Right lobe of liver (tissue), 6 donors: ENCODE results near the gene TAS2R40. TPM values are rescaled to one million over a fixed set of nuclear protein-coding genes. Genes with fewer than 3 reads are reported as not detected.

Experiments used
- ATAC-seq, 4 donors: fragments of 200-7000 bp; cut with Tn5 transposase; one replicate each; pipeline ENCODE4 v1.9.1; 2020; ENCODE audit warnings: mild to moderate bottlenecking in 4 of 4, moderate library complexity in 4 of 4
- DNase-seq, 3 donors: peaks; one replicate each; pipeline ENCODE4 v3.0.0-alpha.2; 2020
- H3K27ac ChIP-seq, 3 donors: fragments of 200-600 bp; one replicate each; pipeline ENCODE4 v1.8.0; 2022
- H3K27me3 ChIP-seq, 2 donors: fragments of 200-600 bp; one replicate each; pipeline ENCODE4 v1.8.0; 2022
- H3K36me3 ChIP-seq, 4 donors: fragments of 200-600 bp; sonication (generic) in 1 of 4; one replicate each; pipeline versions ENCODE4 v1.5.1 to v1.8.0; 2017 to 2022; ENCODE audit warnings: control low read depth in 1 of 4
- H3K4me1 ChIP-seq, 4 donors: fragments of 200-600 bp; sonication (generic) in 1 of 4; one replicate each; pipeline versions ENCODE4 v1.5.1 to v1.8.0; 2017 to 2022; ENCODE audit warnings: control low read depth in 1 of 4
- H3K4me3 ChIP-seq, 3 donors: fragments of 200-600 bp; one replicate each; pipeline ENCODE4 v1.8.0; 2022
- H3K9me3 ChIP-seq, 4 donors: fragments of 200-600 bp; sonication (generic) in 1 of 4; one replicate each; pipeline versions ENCODE4 v1.5.1 to v1.8.0; 2017 to 2022; ENCODE audit warnings: control low read depth in 1 of 4
- POLR2A ChIP-seq: fragments of 450-650 bp; IDR thresholded peaks from one replicate; pipeline ENCODE4 v1.6.1; 2017; ENCODE audit warnings: antibody characterized with exemption, mild to moderate bottlenecking
- WGBS: methylation state at CpG from one replicate; pipeline ENCODE4 v1.1.6; 2018; ENCODE audit warnings: low coverage, low lambda C conversion rate; ENCODE audit not compliant: insufficient coverage; ENCODE audit errors: missing lambda C conversion rate; 5-methylcytosine and 5-hydroxymethylcytosine counted together
- intact Hi-C, 2 donors: fragments of 100-400 bp; cut with DNase I; formaldehyde crosslinking; loops; one replicate each; pipeline versions ENCODE4 v1.11.2 to v1.14.1; 2022
- small RNA-seq, 2 experiments: library from RNA; depleted of rRNA; stranded (forward); fragments of <200 nt; gene quantifications; one replicate each; pipeline ENCODE3, GENCODE V24; 2016
- total RNA-seq, 6 experiments: library from RNA; depleted of rRNA in 2 of 6; stranded (reverse); fragments of >200 nt in 2 of 6; fragmentation: NEBNext Ultra II Directional in 3 of 6; extraction: Animal tissue kit (Norgen Biotek cat#: 25700) in 3 of 6; gene quantifications; one replicate each; pipeline versions ENCODE4 v1.1.0 to v1.2.4, GENCODE V29; 2016 to 2023
- TF ChIP-seq, protein P1 (sequence below), 4 donors: fragments of 200-600 bp in 3 of 4; fragments of 450-650 bp in 1 of 4; IDR thresholded peaks; one replicate each; pipeline versions ENCODE4 v1.5.1 to v1.8.0; 2016 to 2022; ENCODE audit warnings: antibody characterized with exemption in 4 of 4, mild to moderate bottlenecking in 2 of 4
- donor health status: DM: no; HTN: yes; CAD: no.
- donor health status: DM: no; HTN: no; CAD: no.
- donor health status: DM: no; HTN: no; CAD: no.
- donor health status: DM: no; HTN: yes; CAD: no.
- donor health status: DM: no; HTN: yes; CAD: no.

TAS2R40 gene
- total RNA-seq, 6 experiments from 2014 or later, result not detected

- Histone ChIP-seq H3K27me3 (no peaks in the 10 kb centered on the region), H3K9me3 (no peaks in the 10 kb centered on the region), H3K36me3 (peaks cover 0 to 44% (median 9%) of the 10 kb centered on the region in 4 donors), H3K4me3 (peak overlapping the region in 1 of 3 donors; percentile 81), H3K4me1 (peaks cover 0 to 54% (median 13%) of the 10 kb centered on the region in 4 donors), H3K27ac (peak overlapping the region in 1 of 3 donors; percentile 88)
- ATAC-seq, result no peak
- 42% methylated on average over 7 of the region's 15 CpGs for WGBS
- intact Hi-C loops, result no loop called here
- DNase-seq, result no peak
- TF ChIP-seq POLR2A, result no peak
- TF ChIP-seq, protein P1, sequence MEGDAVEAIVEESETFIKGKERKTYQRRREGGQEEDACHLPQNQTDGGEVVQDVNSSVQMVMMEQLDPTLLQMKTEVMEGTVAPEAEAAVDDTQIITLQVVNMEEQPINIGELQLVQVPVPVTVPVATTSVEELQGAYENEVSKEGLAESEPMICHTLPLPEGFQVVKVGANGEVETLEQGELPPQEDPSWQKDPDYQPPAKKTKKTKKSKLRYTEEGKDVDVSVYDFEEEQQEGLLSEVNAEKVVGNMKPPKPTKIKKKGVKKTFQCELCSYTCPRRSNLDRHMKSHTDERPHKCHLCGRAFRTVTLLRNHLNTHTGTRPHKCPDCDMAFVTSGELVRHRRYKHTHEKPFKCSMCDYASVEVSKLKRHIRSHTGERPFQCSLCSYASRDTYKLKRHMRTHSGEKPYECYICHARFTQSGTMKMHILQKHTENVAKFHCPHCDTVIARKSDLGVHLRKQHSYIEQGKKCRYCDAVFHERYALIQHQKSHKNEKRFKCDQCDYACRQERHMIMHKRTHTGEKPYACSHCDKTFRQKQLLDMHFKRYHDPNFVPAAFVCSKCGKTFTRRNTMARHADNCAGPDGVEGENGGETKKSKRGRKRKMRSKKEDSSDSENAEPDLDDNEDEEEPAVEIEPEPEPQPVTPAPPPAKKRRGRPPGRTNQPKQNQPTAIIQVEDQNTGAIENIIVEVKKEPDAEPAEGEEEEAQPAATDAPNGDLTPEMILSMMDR (IDR thresholded peaks at IDR 0.05), result no peak
Observed at GRCh38 chr7:143265017-143265693, 43.3 kb downstream of the TAS2R40 start.

- Histone ChIP-seq H3K4me3 (no peak overlapping the region), H3K27ac (peak overlapping the region in 2 of 3 donors; percentile 53 to 71), H3K36me3 (peaks cover 0 to 48% (median 9%) of the 10 kb centered on the region in 4 donors), H3K9me3 (no peaks in the 10 kb centered on the region), H3K4me1 (peaks cover 0 to 48% (median 13%) of the 10 kb centered on the region in 4 donors), H3K27me3 (no peaks in the 10 kb centered on the region)
- ATAC-seq (peak; percentile 92 to 96 (median 94)), DNase-seq (peak; percentile 47 to 82 (median 74))
- intact Hi-C loops, result no loop called here
- 30% methylated on average over 5 of the region's 5 CpGs for WGBS
- TF ChIP-seq, protein P1 (IDR thresholded peaks at IDR 0.05), result no peak
- TF ChIP-seq POLR2A, result no peak
Observed at GRCh38 chr7:143269251-143269650, 47.4 kb downstream of the TAS2R40 start.

DNA sequence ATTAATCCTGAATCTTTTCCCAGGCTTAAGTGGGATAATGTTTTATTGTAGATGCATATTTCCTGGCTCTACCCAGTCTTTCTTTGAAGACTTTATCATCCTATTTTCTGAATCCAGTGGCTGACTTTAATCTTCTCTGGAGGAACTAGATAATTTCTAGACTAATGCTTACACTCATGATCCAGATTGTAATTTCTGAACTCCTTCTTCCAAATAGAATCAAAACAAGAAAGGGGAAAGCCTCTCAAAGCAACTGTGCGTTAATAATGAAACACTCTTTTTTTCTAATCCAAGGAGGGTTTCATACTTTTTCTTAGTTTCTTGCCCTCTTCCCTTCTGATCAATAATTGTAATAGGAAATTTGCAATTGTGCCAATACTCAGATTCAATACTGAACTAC, 49.4 kb downstream of the TAS2R40 start:
- intact Hi-C loops, result no loop called here
- Histone ChIP-seq H3K27ac (no peak overlapping the region), H3K4me1 (peaks cover 0 to 28% (median 4%) of the 10 kb centered on the region in 4 donors), H3K9me3 (no peaks in the 10 kb centered on the region), H3K27me3 (no peaks in the 10 kb centered on the region), H3K4me3 (no peak overlapping the region), H3K36me3 (peaks cover 0 to 37% (median 8%) of the 10 kb centered on the region in 4 donors)
- TF ChIP-seq, protein P1 (IDR thresholded peaks at IDR 0.05), result no peak
- TF ChIP-seq POLR2A, result no peak
- ATAC-seq (no peak), DNase-seq (no peak)
- 89% methylated on average over 1 of the region's 1 CpG for WGBS

Small RNA genes lying within 50 kb of the gene (small RNA-seq; reads per million reads assigned to genes)
- gene AC073342.3, result 0 reads per million in 2 experiments

Other genes starting within 250 kb of the TAS2R40 start
- gene OR9A2, start 194.9 kb upstream of the TAS2R40 start, total RNA-seq, result not detected
- not detected for gene OR6V1, start 169.7 kb upstream of the TAS2R40 start, total RNA-seq
- gene PIP, start 90.0 kb upstream of the TAS2R40 start, total RNA-seq, result not detected
- not detected for gene TAS2R39, start 38.6 kb upstream of the TAS2R40 start, total RNA-seq
- gene GSTK1, start 41.4 kb downstream of the TAS2R40 start, total RNA-seq, result 100 to 1,000 TPM; 209 to 315 (median 257) TPM
- gene TMEM139, start 62.9 kb downstream of the TAS2R40 start, total RNA-seq, result 10 to 100 TPM in 5 of 6 experiments, 1 to 10 TPM in 1; 7.0 to 20.8 (median 14.8) TPM
- gene CASP2, start 66.3 kb downstream of the TAS2R40 start, total RNA-seq, result 1 to 10 TPM; 5.3 to 8.7 (median 6.7) TPM
- gene CLCN1, start 94.1 kb downstream of the TAS2R40 start, total RNA-seq, result not detected
- gene FAM131B, start 140.7 kb downstream of the TAS2R40 start, total RNA-seq, result under 1 TPM; 0.05 to 0.51 (median 0.14) TPM
- 100 to 1,000 TPM in 1 of 6 experiments, 10 to 100 TPM in 5; 29.7 to 129 (median 43.6) TPM for gene ZYX, start 159.3 kb downstream of the TAS2R40 start, total RNA-seq
- gene EPHA1, start 186.8 kb downstream of the TAS2R40 start, total RNA-seq, result 10 to 100 TPM; 12.6 to 41.3 (median 16.5) TPM
- gene TAS2R60, start 221.4 kb downstream of the TAS2R40 start, total RNA-seq, result under 1 TPM in 1 of 6 experiments, not detected in 5; 0.35 TPM